Sigmoid colon (tissue), 4 donors: Measurements from ENCODE around the gene PRSS27.

ENCODE experiments used
- EP300 ChIP-seq, 4 donors: sonication (generic); formaldehyde crosslinking; IDR thresholded peaks; one replicate each; pipeline ENCODE4 v1.6.1; 2017; ENCODE audit warnings: antibody characterized with exemption in 4 of 4
- POLR2A ChIP-seq, 2 donors: fragments of 450-650 bp; IDR thresholded peaks; one replicate each; pipeline ENCODE4 v1.6.1; 2016; ENCODE audit warnings: antibody characterized with exemption in 2 of 2, mild to moderate bottlenecking in 2 of 2, moderate library complexity in 2 of 2
- POLR2AphosphoS5 ChIP-seq, 4 donors: sonication (generic); formaldehyde crosslinking; IDR thresholded peaks; one replicate each; pipeline ENCODE4 v1.6.1; 2017; ENCODE audit warnings: antibody characterized with exemption in 4 of 4
- TF ChIP-seq, protein P1 (sequence below), 4 experiments: fragments of 450-650 bp in 3 of 4; fragments of 200-600 bp in 1 of 4; IDR thresholded peaks; one replicate each; pipeline ENCODE4 v1.5.1; 2016 to 2019; ENCODE audit warnings: antibody characterized with exemption in 4 of 4, mild to moderate bottlenecking in 3 of 4, moderate library complexity in 2 of 4

DNA sequence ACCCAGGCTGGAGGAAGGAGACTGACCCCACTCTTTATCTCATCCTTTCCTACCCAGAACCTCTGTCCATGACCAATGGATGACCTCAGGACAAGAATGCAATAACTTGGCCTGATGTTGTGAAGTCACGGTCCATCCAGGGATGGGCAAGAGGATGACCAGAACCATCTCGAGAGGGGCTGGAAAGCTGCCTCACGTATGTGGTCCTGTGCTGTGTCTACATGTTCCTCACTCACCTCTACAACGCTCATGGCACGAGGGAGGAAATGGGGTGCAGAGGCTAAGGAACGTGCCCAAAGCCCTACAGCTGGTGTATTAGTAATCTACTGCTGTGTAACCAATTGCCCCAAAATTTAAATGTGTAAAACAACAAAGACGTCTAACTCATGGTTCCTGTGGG is 45.0 kb downstream of the PRSS27 start:
- TF ChIP-seq, protein P1, sequence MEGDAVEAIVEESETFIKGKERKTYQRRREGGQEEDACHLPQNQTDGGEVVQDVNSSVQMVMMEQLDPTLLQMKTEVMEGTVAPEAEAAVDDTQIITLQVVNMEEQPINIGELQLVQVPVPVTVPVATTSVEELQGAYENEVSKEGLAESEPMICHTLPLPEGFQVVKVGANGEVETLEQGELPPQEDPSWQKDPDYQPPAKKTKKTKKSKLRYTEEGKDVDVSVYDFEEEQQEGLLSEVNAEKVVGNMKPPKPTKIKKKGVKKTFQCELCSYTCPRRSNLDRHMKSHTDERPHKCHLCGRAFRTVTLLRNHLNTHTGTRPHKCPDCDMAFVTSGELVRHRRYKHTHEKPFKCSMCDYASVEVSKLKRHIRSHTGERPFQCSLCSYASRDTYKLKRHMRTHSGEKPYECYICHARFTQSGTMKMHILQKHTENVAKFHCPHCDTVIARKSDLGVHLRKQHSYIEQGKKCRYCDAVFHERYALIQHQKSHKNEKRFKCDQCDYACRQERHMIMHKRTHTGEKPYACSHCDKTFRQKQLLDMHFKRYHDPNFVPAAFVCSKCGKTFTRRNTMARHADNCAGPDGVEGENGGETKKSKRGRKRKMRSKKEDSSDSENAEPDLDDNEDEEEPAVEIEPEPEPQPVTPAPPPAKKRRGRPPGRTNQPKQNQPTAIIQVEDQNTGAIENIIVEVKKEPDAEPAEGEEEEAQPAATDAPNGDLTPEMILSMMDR (IDR thresholded peaks at IDR 0.05): no peak
- TF ChIP-seq EP300 (IDR thresholded peaks at IDR 0.05) (no peak), POLR2AphosphoS5 (IDR thresholded peaks at IDR 0.05) (no peak), POLR2A (IDR thresholded peaks at IDR 0.05) (no peak)
